LoVo (cell line): Measurements from ENCODE around the gene CAMK4.

Experiments used
- DNase-seq: peaks from one replicate; pipeline ENCODE4 v3.0.0-alpha.2; 2016; ENCODE audit warnings: low spot score

The CAMK4 gene

DNA sequence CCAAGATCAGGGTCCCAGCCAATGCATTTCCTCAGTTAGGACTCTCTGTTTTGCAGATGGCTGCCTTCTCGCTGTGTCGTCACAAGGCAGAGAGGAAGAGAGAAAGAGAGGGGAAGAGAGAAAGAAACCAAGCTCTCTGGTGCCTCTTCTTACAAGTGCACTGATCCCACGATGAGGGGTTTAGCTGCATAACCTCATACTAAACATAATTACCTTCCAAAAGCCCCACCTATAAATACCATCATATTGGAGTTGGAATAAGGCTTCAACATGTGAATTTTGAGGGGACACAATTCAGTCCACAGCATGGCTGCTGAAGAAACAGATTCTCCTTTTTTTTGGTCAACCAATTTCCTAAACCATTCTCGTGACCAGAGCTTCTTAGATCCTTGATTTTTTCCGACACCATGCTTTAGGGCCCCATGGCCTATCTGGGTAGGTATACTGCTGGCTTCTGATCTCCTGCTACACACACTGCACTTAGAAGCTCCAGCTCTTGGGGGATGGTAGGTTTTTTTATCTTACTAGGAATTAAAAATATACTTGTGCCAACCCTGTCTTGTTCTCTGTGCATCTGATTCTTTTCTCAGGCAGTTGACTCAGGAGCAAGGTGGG lies 5.1 kb downstream of the CAMK4 start:
- no peak for DNase-seq

DNA sequence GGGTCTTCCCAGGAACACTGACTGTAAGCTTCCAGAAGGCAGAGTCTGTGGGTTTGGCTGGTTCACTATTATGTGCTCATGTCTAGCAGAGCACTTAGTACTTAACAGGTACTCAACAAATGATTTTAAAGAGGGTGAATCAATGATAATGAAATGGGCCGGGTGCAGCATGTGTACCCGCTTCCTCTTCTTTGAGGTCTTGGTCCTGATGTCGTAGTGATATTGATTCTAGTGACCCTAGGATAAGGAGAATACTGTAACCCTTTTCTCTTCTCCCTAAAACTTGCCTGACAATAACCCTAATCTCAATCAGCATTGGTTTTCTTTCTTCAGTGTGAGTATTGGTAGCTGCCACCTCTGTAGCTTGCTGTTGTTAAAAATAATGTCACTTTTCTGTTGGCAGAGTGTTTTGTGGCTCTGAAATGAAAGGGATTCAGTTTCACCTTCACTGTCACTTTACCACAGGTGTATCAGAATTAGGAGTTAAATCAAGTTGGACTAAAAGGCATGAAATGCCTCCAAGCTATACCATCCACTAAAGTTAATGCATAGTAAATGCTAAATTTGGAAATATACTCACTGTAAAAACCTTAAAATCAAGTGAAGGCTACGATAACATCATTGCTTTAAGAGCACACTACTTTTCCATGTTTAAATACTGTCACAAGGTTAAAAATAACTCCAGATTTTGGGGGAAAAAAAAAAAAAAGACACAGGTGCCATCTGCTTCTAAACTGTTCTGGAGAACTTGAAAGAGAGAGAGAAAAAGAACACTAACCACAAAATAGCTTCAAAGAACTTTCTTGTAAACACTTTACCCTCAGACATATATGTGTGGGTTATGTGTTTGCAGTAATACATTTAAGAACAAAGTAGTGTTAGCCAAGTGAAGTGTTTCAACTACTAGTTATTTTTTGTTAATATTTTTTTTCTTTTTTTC lies 6.0 kb downstream of the CAMK4 start:
- DNase-seq, result no peak

DNA sequence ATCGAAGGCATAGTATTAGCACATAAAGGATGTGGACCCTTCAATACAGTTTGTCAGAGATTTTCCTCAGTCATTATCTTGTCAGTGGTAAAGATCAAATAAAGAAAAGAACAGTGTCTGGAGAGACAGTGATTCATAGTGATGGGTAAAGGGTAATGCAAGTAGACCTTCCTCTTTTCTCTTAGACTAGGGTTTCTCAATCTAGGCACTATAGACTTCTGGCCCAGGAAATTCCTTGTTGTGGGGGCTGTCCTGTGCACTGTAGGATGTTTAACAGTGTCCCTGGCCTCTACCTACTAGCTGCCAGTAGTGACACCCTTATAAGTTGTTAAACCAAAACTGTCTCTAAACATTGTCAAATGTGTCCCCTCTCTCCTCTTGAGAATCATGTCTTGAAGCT lies 6.9 kb downstream of the CAMK4 start:
- DNase-seq, result no peak

DNA sequence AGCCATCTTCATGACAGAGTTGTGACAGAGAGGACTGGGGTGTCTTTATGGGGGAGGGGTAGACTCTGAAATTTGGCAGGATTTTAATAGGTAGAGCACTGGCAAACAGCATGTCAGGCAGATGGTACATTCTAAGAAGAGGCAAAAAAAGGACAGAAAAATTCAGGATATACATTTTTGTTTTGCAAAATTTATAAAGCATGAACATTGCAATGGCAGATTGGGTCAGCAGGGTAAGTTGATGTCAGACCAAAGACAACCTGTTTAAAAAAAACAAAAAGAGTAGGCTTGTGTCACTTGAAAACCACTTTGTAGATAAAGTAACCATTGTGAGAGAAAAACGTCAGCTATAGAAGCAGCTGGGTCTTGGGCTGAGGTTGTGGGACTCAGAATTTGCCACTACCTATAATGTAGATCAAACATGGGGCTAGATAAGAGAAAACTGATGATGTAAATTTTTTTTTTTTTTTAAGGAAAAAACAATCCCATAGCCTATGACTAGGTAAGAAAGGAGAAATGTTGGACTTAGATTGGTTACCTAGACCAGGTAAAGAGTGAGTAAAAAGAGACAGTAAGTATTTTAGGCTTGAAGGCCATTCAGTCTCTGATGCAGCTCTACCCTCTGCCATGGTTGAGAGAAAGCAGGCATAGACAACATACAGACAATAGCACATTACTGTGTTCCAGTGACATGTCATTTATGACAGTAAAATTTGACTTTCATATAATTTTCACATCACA lies 8.3 kb downstream of the CAMK4 start:
- DNase-seq, result no peak

DNA sequence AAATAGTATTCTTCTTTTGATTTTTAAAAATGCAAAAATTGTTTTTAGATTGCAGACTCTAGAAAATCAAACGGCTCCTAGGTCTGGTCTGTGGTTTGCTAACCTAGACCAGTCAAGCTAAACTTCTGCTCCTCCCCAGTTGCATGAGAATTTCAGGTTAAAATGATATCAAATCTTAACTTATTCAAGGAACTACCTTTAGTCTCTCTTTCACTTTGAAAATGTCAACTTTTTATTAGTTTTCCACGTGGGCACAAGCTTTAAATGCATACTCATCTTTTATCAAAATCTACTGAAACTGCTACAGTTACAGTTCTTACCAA lies 8.8 kb downstream of the CAMK4 start:
- no peak for DNase-seq

DNA sequence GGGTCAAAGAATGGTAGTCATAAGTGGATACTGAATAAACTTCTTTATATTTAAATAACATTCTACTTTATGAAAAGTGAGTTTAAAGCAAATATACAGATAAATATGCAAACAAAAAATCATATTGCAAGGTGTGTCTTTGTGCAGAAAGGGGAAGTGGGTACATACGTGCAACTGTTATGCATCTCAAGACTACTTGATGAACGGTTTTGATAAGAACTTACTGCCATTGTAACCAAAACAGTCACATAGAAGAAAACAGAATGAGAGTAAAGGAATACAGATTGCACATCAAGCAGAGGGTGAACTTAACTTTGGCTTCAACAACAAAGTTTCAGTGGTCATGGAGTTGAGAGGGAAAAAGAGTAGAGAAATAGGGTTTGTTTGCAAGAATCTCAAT lies 9.9 kb downstream of the CAMK4 start:
- no peak for DNase-seq

DNA sequence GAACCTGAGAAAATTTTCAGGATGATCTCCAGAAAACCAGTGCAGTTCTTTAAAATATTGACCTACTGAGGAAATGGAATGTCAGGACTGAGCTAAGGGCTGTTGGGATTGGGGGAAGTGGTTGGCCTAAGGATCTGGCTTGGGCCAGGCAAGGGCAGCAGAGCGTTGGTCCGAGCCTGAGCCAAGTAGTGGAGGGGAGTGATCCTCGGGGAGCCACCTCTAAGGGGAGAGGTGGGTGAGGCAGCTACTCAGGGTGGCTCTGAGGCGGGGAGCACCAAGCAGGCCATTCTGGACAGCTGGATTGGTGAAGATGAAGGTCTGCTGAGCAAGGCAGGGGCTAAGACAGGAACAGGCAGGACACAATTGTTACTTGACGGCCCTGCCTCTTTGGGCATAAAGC lies 11.5 kb downstream of the CAMK4 start:
- DNase-seq, result no peak

DNA sequence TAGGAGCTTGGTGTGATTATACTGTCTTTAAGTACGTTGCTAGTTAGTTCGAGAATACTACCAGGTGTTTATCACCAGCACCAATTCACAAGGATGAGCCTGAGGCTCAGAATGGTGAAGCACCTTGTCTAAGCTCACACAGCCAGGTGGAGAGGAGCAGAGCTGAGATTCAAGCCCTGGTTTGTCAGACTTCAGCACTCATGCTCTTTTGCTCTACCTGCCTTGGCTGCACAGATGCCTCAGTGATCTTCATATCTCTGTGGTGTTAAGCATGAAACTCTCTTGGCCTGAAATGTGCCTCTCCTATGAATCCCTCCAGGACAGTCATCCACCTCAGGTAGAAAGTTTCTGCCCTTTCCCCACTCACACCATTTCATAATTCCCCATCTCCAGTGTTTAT lies 12.2 kb downstream of the CAMK4 start:
- DNase-seq, result no peak

DNA sequence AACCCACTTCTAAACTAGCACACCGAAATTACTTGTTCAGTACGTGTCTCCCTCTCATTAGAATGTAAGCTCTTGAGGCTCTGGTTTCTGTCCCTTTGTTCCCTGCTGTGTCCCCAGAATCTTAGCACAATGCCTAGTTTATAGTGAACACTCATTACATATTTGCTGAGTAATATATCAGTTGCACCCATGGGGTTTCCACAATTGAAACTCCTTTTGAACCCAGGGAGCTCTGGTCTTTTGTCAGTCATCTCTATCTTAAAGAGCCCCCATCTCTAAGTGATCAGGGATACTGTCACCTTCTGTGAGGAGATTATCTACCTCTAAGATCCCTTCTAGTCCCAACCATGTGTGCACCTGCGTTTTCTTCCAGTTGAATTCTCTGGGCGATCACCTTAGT lies 12.8 kb downstream of the CAMK4 start:
- no peak for DNase-seq

DNA sequence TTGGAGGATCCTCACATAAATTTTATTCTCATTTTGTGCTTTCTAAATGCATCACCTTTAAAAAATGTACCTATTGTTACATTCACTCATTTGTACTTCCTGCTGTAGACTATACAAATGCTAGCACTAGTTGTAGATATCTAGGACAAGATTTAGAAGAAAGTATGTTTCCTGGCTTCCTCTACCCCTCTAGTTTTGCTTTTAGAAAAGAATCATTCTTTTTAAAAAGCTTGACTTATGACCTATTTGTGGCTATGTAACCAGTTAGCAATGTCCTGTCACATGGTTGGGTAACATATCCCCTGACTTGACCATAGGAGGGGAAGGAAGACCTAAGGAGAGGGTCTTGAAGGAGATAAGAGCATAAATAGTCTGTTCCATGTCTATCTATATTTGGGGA lies 13.3 kb downstream of the CAMK4 start:
- no peak for DNase-seq

DNA sequence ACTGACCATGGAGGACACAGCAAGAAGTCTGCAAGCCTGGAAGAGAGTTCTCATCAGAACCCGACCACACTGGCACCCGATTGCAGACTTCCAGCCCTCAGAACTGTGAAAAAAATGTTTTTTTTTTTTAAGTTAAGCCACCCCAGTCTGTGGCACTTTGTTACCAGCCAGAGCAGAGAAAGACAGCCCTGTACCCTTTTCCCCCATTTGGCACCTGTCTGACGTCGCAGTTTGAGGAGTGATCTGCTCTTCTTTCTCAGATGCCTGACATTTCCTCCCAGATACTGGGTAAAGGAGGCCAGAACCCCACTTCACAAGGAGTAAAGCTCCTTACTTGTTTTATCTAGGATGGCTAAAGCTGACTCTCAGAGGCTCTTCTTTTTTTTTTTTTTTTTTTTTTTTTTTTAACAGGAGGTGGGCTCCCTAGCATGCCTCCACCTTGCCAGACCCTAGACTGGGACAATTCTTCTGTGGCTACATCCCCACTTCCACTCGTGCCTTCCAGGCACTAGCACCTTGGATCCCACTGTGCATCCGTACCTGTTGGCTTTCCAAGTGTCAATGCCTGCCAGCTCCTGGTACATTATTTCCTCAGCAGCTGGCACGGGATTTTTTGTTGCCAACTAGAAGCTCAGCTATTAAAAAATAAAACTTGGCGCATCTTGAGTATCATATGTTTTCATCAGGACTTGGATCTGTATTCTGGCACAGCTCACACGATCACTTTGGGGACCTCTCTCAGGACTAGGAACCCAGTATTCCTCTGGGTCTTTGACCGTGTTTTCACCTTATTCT lies 14.4 kb downstream of the CAMK4 start:
- no peak for DNase-seq

DNA sequence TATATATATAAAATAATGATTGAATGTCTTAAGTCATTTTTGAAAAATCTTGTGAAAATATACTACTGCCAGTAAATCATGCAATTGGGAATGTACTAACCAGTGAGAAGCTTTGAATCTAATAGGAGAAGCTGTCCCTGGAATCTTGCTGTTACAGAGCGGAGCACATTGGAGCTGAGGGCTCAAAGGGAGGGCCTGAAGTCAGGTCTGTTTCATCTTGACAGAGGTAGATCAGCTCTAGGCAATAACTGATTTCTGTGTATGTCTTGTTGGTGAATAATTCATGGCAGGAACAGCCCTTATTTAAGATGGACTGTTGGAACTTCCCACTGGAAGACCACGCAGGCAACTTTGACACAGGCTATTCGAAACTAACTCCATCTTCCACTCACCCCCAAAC lies 17.5 kb downstream of the CAMK4 start:
- DNase-seq, result no peak

DNA sequence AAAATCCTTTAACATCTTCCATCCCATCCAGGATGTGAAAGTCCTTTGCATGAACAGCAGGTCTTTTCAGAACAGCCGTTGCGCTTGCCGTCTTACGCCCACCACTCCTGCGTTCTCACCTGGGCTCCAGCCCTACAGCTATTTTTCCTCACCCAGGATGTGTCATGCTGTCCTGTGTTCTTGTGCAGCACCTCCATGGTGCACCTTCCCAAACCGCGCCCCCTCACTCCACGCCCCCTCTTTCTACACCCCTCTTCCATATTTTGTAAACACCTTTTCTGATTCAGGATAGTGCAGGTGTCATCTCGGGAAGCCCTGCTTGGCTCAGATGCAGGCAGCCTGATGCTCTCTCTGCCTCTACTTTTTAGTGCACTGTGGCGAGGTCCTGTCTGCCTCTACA lies 18.4 kb downstream of the CAMK4 start:
- DNase-seq, result no peak

DNA sequence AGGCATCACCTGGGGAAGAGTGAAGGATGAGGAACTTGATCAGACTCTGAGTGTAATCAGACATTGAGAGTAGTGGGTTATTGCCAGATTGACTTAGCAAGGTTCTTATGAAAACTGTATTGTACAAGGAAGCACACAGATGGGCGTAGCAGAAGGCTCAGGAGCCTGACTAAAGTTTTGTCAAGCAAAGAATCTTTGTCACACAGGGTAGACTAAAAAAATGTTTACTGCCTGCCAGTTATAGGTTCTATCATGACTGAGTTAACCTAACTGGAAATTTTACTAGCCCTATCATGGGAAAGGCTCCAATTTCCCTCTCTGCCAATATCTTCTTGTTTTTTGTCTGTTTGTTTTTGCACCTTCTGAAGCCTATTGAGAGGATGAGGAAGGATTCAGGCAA lies 19.1 kb downstream of the CAMK4 start:
- DNase-seq, result no peak

DNA sequence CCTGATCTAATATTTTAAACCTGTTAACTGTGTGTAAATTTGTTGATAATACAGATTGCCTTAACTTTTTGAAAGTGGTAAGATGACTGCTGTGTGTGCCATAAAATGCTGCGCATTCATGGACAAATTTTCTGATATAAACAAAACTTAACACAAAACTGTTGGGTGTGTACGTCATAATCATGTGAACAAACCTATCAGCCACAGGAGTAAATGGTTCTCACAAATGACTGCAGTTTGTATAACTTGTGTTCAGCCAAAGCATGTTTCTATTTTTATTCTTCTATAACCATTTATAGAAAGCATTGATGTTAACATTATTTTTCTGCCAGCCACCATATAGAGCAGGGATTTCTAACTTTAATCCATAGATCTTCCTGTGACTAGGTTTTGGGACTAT lies 21.5 kb downstream of the CAMK4 start:
- no peak for DNase-seq

DNA sequence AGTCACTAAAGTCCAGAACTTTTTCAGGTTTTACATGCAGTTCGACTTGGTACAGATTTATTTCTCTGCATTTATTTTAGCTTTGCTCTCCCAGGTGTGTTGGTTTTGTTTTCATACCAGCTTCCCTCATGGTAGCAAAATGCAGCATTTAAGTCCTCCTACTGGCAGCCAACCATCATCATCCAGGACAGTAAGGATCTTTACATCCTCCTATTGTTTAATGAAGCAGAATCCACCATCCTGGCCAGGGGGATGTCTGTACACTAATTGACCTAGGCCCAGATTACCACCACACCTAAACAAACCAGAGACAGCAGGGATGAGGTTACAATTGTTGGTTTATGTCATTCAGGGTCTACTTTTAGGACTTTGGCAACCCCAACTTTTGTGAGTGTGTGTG lies 22.3 kb downstream of the CAMK4 start:
- DNase-seq, result no peak

DNA sequence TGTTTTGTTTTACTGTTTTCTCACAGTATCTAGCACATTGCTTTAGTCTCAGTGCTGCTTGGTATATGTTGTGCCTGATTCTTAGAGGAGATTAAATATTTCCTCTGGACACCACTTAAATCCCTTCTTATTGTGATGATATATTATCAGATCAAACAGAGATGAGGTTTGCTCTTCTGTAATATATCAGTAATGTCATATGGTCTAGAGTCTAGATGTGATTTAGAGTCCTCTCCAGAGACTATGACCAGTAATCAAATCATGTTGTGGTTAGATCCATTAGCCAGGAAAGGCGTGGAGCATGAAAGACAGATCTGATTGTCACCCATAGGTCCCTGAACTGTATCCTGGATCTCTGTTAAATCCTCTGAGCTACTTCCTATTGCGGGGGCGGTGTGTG lies 24.4 kb downstream of the CAMK4 start:
- no peak for DNase-seq

DNA sequence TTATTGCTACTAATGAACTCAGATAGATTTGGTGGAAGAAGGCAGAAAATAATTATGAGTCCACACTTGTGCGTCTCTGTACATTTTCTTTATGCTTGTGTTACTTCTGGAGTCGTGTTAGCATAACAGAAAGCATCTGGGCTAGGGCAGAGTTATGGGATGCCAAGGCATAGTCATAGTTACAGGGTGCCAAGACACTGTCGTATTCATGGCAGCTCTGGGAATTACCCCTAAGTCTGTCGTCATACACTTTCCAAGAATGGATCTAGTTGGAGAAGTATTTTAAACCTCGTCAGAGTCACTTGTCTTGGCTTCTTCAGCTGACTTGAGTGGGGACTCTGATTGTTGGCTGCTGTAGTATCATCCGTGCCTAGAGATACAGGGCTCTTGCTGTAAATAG lies 27.7 kb downstream of the CAMK4 start:
- no peak for DNase-seq

DNA sequence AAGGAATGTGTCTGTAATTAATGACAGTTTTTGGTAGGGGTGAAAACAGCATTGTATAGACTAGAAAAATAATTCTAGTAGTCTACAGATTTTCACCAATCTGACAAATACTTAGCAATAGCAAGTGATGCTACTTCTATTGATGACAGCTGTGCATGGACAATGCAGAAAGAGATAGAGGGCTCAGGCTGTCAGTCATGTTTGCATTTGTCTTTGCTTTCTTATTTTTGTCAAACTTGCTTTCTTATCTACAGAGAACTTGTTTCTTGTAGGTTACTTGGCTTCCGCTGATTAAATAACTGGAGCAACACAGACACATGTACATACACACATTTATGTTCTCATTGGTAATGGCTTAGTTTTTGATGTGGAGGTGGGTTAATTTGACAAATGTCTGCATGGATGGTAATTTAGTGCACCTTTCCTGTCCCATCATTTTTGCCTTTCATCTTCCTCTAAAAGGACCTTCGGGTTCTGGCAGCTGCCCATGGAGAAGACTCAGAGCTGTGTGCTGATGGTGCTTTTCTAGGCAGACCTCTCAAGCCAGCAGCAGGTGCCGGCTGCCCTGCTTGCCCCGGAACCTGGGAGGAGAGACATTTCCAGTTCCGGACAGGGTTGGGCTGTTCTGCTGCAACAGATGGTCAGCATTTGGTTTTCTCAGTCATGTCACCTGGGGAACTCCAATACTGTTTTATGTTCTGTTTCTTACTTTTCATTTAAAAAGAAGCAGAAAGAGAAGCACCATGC lies 28.8 kb downstream of the CAMK4 start:
- DNase-seq, result no peak

DNA sequence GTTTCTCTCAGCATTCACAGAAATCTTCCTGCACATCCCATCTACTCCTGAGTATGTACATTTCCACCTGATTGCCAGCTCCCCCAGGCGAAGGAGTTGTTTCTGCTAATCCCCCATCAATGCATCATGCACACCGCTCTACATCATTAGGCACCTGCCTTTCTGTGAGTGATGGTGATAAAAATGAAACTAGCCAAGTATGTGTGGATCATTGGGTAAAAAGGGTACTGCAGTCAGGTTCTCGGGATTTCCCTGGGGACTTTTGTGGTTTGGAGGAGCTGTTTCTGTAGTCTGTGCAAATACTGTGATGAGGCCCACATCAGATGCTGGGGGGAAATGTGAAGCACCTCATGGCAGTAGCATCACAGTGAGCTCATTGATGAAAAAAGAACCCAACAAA lies 30.4 kb downstream of the CAMK4 start:
- DNase-seq, result no peak

DNA sequence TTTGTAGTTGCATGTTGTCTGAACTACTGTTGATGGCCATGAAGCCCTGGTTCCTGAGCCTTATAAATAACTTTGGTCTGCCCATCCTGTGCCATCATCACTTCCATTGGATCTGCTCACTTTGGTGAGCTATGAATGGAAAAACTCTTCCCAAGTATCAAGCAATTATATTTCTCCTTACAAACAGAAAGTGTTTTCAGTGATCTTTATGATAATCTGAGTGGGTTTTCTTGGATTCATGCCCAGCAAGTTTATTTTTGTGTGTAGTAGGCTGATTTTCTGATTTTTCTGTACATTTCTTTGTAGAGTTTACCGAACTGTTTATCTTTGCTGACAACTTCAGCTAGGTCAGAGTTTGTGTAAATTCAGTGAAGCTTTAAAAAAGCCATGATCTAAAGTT lies 31.0 kb downstream of the CAMK4 start:
- no peak for DNase-seq

DNA sequence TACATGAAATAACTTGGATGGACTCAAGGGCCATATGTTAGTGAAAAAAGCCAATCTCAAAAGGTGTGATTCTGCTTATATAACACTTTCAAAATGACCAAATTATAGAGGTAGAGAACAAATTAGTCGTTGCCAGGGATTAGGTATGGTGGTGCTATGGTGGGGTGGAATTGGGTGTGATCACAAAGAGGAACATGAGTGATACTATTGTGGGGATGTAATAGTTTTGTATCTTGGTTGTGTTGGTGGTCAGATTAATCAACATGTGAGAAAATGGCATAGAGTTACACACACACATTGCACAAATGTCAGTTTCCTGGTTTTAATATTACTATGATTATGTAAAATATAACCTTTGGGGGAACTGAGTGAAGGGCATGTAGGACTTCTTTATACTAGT lies 31.9 kb downstream of the CAMK4 start:
- no peak for DNase-seq
